Stimulated activated CD8-positive, alpha-beta memory T cell treated with anti-CD3 and anti-CD28 coated beads, Interleukin-12 subunit alpha, Interleukin-12 subunit beta, amount 100 ng/mL, for 24 hours (primary cell): ENCODE results near the gene GAL3ST2.
"Not testable (repeated sequence)": the region's sequence is repeated elsewhere in the genome, so short reads cannot be mapped to it uniquely, and the experiment has no call there.

Experiments
- DNase-seq: peaks from one replicate; pipeline ENCODE4 v3.0.0-alpha.2; 2020; ENCODE audit errors: extremely low read depth

The GAL3ST2 gene

GRCh38 chr2:241809383-241810306 is 33.0 kb downstream of the GAL3ST2 start:
- DNase-seq, result no peak

DNA sequence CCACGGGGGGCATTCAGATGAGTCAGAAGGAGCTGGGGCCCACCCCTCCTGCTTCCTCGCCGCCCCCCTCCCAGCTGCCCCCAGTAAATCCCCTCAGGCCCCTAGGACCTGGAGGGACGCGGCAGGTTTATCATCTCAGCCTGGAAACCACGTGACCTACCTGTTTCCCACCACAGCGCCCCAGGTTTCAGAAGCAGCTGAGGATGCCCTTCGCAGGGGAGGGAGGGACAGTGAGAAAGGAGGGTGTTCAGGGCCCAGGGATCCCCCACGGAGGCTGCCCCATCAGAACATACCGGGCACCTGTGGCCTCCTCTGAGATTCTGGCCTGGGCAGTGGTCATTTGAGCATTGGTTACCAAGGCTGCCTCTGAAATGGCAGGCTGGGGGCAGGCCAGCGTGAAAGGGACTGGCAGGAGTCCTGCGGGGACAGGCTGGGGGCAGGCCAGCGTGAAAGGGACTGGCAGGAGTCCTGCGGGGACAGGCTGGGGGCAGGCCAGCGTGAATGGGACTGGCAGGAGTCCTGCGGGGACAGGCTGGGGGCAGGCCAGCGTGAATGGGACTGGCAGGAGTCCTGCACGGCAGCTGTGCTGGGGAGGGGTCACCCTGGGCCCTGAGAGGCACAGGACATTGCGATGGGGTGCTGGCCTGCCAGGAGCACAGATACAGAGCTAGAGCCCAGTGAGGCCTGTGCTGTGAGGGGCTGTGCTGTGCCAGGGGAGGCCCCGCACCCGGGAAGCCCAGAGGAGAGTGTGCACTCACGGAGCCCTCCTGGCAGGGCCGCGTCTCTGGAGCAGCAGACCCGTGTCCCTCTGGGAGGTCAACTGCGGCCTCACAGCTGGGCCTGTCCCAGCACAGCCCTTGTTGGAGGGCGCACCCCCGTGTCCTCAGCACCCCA is 33.9 kb downstream of the GAL3ST2 start:
- DNase-seq, result no peak

DNA sequence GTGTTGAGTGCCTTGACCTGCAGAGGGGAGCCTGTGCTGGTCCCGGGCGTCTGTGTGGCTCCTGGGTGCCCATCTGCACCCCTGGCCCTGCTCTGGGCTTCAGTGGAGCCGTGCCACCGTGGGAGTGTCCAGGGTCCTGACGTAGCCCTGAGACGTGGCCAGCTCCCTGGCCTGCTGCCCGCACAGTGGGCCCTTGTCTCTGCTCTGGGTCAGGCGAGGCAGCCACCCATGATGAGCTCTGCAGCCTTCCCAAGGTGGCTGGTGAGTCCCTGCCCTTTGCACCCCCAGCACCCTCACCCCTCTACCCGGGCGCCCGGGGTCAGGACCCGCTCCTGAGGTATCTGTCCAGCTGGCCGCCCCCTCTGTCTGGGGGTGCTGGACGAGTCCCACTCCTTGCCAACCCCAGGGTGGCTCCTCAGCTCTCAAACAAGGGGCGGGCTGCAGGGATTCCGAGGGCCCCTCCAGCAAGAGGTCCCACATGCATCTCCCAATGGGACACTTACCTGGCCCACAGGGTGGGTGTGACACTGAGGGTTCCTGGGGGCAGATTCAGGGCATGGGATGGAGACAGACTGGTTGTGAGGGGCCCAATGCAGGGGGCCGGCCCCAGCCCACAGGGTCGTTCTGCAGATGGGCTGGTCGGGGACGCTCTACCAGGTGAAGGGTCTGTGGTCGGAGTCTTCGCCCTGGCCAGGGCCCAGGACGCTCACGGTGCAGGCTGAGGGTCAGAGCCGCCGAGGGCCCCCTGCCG is 34.8 kb downstream of the GAL3ST2 start:
- no peak for DNase-seq

DNA sequence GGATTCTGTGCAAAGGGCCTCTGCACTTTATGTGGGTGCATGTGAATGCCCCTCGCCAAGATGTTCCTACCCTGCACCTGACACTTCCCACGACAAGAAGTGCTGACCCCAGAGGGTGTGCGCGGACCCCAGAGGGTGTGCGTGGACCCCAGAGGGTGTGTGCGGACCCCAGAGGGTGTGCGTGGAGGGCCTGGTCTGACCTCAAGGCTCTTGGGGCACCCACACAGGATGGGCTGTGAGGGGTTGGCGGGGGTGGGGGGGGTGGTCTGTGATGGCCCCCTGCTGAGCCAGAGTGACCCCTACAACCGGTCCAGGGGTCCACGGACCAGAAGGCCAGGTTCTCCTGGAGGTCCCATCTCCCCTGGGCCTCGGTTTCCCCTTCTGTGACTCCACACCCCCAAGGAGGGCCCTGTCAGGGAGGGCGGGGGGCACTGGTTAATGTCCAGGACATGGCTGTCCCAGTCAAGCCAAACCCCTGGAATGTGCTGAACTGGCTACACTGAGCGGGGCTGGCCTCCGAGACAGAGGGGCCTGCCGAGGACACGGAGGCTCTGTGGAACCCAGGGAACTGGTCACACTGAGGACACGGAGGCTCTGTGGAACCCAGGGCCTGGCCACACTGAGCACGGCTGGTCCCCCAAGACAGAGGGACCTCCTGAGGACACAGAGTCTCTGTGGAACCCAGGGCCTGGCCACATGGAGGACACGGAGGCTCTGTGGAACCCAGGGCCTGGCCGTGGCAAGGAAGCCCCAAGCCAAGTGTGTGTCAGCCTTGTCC is 35.5 kb downstream of the GAL3ST2 start:
- DNase-seq, result no peak

DNA sequence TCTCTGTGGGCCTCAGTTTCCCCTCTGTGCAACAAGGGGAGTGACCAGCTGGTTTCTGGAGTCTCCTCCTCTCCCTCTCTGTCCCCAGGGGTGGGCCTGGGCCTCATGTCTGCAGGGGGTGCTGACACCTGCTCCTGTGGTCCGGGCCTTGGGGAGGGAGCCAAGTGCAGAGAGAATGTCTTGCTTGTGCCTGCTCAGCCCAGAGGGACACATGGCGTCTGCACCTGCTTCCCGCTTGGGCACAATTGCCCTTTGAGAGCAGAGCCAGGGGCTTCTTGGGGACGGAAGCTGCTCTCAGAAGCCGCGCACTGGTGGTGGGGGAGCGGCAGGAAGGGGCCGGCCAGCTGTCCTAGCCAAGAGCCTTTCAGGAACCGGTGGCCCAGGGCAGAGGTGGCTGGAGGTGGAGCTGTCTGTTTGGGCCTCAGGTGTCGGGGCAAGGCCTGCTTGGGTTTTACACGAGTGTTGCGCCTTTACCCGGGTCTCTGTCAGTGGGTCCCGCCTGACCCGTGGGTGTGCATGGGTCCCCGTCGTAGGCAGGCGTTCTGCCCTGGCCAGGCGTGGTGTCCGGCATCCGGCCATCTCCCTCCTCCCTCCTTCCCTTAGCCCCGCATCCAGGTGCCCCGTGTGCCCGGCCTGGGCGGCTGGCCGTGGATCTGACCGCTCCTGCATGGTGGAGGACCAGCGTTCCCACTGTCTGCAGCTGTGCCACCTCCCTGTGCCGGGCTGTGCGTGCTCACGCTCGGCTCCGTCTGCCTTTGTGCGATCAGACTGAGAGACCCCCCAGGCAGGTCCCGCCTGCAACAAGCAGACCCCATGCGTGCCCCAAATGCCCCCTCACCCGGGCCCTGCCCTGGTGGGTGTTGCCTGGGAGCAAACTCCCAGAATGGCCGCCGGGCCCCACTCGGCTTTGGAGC is 36.4 kb downstream of the GAL3ST2 start:
- no peak for DNase-seq

GRCh38 chr2:241813644-241814392 is 37.2 kb downstream of the GAL3ST2 start:
- DNase-seq, result no peak

DNA sequence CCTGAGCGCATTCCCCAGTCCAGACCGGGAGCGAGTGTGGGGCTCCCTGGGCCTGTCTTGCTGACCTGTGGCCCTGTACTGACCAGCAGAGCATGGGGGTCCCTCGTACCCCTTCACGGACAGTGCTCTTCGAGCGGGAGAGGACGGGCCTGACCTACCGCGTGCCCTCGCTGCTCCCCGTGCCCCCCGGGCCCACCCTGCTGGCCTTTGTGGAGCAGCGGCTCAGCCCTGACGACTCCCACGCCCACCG is 37.7 kb downstream of the GAL3ST2 start:
- DNase-seq, result no peak

- DNase-seq, result no peak
Measured at GRCh38 chr2:241814643-241815476, 38.2 kb downstream of the GAL3ST2 start.

GRCh38 chr2:241815477-241816430 is 39.1 kb downstream of the GAL3ST2 start:
- DNase-seq, result no peak

DNA sequence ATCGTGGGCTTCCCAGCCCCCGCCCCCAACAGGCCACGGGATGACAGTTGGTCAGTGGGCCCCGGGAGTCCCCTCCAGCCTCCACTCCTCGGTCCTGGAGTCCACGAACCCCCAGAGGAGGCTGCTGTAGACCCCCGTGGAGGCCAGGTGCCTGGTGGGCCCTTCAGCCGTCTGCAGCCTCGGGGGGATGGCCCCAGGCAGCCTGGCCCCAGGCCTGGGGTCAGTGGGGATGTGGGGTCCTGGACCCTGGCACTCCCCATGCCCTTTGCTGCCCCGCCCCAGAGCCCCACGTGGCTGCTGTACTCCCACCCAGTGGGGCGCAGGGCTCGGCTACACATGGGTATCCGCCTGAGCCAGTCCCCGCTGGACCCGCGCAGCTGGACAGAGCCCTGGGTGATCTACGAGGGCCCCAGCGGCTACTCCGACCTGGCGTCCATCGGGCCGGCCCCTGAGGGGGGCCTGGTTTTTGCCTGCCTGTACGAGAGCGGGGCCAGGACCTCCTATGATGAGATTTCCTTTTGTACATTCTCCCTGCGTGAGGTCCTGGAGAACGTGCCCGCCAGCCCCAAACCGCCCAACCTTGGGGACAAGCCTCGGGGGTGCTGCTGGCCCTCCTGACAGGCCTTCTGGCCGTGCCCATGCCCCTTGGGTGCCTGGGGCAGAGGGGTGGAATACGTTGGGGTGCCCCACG is 40.0 kb downstream of the GAL3ST2 start:
- DNase-seq, result no peak

- DNase-seq, result no peak
Measured at GRCh38 chr2:241817126-241817820, 40.7 kb downstream of the GAL3ST2 start.

GRCh38 chr2:241817821-241818215 is 41.2 kb downstream of the GAL3ST2 start:
- DNase-seq, result not testable (repeated sequence)

GRCh38 chr2:241818229-241818942 is 41.8 kb downstream of the GAL3ST2 start:
- no peak for DNase-seq

DNA sequence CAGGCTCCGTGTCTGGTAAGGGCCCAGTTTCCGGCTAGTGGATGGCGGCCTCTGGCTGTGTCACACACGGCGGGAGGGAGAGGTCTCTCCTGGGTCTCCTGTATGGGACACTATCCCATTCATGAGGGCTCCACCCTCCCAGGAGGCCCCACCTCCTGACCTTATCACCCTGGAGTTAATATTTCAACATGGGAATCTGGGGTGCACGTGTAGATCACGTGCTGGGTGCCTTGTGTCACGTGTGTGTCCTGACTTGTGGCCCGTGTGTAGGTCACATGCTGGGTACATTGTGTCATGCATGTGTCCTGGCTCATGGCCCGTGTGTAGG is 42.3 kb downstream of the GAL3ST2 start:
- no peak for DNase-seq

GRCh38 chr2:241819947-241820624 is 43.5 kb downstream of the GAL3ST2 start:
- DNase-seq, result not testable (repeated sequence)
